Stimulated activated CD8-positive, alpha-beta memory T cell treated with anti-CD3 and anti-CD28 coated beads, Interleukin-15, amount 100 ng/mL, for 4 hours (primary cell): ENCODE results near the gene ATP6V0B.

Source experiments
- DNase-seq, 2 donors: peaks; one replicate each; pipeline ENCODE4 v3.0.0-alpha.2; 2020; ENCODE audit warnings: low read depth in 2 of 2

ATP6V0B gene

DNA sequence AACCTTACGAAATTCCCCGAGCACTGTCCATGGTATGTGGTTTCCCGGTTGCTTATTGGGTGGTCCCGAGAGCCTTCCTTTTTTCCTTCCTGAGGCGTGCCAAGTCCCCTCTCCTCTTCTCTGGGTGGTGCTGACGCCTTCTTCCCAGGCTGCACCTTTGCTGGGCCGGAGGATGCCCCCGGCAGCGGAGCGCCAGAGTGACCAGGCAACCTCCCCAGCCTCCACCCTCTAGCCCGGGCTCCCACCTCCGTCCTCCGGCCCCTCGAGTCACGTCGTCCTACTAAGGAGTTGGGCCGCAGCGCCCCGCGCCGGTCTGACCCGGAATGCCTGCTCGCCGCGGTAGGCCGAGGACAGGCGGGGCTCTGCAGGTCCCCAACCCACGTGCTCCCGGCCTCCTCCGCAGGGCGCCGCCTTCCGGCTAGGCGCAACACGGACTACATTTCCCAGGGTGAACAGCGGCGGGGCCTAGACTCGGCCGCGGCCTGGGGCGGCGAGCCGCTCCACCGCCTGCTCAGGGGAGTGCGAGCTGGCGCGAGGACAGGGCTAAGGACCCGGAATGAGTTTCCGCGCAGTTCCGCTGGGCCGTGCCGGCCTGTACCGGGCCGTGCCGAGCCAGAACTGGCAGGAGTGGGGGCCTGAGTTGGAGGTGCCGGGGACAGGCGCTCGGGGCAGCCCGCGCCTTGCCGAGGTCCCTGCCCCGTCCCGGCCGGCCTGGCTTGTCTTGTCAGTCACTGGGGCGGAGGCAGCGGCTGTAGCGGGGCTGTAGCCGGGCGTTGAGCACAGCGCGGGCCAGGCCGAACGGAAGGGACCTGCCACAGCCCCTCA lies 28.3 kb upstream of the ATP6V0B start, which contains the start of gene IPO13:
IPO13 (plus strand) TSS at position 715 of the 825 bp plus-strand sequence. CDS start 651 bp downstream, outside the sequence.
- peak; percentile 90 to 93 for DNase-seq

DNA sequence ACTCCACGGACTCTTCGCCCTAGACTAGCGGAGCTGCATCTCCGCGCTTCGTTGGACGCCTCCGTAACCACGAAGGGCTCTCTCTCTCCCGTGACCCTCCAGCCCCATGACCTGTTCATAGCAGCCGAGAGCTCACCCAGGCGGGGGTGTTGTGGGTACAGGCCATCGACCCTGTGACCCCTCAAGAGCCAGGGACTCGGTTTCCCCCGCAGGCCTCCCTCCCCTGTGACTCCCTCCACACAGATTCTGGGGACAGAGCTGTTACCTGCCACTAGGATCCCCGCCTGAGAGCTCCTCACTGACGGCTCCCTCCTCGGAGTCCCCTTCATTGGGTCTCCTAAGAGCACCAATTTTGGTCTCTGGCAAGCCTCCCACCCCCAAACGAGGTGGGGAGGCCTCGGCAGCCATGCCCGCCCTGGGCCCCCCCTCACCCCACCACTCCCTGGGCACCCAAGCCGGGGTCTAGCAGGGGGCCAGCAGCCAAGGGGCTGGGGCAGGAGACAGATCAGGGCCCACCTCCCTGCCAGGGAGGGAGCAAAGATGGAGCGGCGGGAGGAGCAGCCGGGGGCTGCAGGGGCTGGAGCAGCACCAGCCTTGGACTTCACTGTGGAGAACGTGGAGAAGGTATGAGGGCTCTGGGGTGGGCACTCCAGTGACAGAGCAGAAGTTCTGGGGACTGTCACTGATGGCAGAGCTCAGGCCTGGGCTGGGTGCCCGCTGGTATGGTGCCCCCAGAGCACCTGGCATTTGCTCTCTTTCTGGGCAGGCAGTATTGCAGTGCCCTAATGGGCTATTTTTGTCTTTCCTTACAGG lies 27.5 kb upstream of the ATP6V0B start:
- no peak for DNase-seq

DNA sequence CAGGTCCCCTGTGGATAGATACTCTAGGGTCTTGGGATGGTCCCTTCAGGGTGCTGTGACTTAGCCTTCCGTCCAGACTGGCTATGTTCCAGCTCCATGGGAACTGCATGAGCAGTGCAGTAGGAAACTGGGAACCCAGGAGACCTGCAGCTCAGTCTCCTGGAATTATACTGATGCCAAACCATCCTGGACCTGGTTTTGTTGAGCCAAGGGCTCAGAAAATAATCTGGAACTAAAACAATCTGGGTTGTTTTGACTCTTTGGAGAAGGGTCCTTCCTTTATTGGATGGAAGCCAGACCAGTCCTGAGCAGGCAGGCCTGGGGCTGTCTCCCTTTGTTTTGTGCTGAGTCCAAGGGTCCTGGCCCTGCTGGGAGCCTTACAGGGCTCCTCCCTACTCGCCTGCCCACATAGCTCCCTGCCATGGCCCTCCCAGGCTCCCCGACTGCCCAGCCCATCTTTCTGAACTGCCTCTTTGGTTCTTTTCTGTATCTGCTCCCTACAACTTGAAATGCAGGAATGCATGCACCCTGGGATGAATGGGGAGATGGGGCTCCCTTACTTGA lies 26.8 kb upstream of the ATP6V0B start:
- no peak for DNase-seq

DNA sequence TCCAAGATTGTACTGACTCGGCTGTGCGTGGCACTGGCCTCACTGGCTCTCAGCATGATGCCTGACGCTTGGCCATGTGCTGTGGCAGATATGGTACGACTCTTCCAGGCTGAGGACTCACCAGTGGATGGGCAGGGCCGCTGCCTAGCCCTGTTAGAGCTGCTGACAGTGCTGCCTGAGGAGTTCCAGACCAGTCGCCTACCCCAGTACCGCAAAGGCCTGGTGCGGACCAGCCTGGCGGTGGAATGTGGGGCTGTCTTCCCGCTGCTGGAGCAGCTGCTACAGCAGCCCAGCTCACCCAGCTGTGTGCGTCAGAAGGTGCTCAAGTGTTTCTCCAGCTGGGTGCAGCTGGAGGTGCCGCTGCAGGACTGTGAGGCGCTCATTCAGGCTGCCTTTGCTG lies 25.1 kb upstream of the ATP6V0B start:
- DNase-seq = no peak

DNA sequence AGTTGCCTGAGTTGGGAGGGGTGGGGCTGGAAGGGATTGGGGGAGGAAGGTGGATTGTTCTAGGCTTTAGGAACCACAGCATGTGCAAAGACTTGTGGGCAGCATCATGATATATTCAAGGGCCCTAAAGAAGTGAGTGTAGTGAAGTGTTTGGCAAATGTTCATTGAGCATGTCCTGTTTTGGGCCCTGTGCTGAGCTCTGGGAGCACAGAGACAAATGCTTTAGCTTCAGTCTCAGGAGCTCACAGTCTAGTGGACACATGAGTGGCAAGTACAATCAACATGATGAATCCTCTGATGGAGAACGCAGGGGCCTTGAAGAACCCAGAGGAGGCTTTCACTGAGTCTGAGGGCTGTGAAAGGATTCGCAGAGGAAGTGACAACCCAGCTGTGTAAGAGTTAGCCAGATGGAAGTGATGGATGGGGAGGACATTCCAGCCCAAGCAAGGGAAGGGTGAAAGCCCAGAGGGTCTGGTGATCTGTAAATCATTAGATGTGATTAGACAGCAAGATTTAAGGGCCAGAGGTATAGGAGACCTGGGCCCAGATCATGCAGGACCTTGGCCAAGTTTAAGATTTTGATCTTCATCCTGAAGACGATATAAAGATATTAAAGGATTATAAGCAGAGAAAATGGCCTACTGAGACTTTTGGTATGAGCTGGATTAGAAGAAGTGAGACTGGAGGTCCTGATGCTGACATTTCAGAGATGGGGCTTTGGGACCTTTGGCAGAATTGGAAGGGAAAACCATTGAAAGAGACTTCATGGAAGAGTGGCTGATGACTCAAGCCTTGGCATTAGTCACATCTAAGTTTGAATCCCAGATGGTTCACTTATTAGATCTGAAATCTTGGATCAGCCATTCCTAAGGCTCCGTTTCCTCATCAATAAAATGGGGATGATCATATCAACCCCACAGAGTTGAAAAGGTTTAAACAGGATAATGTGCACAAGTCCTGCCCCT lies 23.5 kb upstream of the ATP6V0B start:
- DNase-seq = no peak

DNA sequence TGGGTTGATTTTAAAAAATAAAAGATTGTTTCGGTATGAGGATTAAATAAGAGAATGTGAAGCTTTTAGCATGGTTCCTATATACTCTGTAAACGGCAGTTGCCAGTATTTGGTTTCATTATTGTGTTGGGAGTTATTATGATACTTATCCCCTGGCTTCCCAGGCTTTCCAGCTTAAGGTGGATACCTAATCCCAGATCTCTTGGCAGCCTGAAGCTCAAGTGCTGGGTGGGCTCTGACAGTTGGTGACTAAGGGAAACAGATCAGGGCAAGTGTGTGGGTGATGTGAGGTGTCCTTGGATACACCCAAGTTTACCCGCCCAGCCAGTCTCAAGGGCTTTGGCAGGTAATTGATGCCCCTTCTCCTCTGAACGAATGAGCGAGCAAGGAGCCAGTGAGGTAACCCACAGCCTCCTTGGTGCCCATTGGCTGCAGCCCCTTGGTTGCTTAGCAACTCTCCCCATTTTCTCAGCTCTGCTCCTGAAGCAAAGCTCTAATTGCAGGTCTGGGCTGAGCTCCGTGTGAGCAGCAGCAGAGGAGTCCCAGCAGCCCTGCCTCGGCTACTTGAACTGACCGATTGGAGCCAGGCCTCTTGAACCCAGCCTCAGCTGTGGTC lies 21.9 kb upstream of the ATP6V0B start:
- no peak for DNase-seq

DNA sequence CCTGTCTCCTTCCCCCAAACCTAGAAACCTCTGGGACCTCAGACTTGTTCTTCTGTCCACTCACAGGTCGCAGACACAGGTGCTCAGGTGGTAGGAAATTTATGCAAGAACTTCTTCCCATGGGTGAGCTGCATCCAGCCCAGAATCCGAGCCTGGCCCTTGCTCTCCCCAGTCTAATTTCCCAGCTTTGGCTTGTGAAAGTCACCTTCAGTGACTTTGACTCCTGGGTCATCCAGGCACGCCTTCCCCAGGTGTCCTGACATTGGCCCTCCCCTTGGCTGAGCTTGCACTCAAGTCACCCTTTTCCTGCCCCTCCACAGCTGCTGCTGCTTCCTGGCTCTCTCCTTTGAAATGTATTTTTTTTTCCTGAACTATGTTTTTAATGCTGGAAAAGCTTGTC lies 21.4 kb upstream of the ATP6V0B start:
- no peak for DNase-seq

DNA sequence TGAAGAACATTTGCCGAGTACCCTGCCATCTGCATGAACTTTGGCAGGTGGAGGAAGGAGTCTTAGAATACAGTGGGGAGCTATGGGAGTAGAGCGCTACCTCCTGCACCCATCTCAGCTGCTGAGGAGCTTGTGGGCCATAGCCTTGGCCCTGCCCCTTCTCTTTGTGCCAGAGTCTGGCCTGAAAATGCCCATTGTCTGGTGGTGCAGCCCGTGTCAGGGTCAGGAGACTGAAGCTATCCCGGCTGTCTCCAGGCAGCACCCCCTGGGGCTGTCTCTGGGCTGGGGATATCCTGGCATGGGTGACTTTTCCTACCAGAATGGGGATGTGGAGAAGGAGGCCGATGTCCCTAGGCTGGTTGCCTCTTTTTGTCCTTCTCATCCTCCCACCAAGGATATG lies 20.7 kb upstream of the ATP6V0B start:
- no peak for DNase-seq

DNA sequence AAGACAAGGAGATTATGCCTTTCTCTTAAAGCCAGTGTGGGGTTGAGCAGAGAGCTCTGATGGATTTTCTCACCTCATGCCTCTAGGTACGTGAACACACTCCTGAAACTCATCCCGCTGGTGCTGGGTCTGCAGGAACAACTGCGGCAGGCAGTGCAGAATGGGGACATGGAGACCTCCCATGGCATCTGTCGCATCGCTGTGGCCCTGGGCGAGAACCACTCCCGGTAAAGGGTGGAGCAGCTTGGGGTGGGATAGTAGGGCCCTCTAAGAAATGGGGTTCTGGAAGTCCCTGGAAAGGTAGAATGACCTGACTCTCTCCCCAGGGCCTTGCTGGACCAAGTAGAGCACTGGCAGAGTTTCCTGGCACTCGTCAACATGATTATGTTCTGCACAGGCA lies 18.5 kb upstream of the ATP6V0B start:
- DNase-seq = no peak

DNA sequence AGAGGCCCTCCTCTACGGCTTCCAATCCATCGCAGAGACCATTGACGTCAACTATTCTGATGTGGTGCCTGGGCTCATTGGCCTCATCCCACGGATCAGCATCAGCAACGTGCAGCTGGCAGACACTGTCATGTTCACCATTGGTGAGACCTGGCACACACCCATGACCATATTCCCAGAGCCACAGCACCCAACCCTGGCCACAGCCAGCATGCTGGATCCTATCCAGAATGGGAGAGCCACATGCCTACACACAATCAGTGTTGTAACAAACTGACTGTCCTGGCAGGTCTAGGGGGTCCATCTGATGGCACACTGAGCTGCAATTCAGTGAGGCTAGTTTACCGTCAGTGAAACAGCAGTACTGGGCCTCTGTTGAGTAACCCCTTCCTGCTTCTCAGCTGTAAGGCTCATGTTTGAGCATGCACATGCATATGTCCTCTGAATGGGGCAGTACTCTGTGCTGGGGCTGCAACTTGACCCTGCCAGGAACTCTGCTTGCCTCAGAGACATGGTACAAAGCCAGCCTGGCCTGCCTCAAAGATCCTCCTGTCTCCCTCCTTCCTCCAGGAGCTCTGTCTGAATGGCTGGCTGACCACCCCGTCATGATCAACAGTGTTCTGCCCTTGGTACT lies 17.2 kb upstream of the ATP6V0B start:
- no peak for DNase-seq

DNA sequence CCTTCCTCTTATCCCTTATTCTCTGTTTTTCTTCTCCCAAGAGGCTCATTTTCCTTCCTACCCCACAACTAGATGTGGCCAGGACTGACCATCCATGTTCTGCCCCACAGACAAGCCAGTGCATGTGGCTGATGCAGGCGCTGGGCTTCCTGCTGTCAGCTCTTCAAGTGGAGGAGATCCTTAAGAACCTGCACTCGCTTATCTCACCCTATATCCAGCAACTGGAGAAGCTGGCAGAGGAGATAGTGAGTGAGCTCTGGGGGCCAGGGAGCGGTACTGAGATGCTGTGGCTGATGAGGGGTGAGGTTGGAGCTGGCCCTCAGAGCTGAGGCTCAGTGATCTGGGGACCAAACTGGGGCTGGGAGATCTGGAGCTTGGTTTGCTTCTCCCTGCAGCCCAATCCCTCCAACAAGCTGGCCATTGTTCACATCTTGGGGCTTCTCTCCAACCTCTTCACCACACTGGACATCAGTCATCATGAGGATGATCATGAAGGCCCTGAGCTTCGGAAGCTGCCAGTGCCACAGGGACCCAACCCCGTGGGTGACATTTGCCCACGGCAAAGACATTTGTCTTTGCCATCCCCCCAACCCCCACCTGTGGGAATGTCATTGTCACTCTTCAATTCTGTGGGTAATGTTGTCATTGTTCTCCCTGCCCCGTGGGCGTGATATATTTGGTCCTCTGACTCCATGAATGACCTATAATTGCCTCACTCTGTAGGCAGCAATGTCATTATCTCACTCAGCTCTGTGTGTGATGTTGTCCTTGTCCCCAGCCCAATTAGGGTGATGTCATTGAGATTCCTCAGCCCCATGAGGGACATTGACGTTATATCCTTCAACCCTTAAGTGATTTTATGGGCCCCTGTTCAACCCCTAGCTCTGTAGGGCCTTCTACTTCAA lies 16.2 kb upstream of the ATP6V0B start:
- no peak for DNase-seq

DNA sequence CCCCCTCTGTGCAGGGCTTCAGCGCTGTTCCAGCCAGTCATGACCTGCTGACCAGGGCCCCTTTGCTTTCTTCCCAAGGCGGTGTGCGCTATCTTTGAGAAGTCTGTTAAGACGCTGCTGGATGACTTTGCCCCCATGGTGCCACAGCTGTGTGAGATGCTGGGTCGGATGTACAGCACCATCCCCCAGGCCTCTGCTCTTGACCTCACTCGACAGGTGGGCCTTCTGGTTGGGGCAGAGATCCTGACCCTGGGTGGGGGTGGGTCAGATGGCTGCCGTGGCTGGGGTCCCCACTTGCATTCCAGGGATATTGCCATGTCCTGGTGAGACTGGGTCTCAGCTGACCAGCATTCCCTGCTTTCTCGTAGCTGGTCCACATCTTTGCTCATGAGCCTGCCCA lies 14.0 kb upstream of the ATP6V0B start:
- DNase-seq = no peak

DNA sequence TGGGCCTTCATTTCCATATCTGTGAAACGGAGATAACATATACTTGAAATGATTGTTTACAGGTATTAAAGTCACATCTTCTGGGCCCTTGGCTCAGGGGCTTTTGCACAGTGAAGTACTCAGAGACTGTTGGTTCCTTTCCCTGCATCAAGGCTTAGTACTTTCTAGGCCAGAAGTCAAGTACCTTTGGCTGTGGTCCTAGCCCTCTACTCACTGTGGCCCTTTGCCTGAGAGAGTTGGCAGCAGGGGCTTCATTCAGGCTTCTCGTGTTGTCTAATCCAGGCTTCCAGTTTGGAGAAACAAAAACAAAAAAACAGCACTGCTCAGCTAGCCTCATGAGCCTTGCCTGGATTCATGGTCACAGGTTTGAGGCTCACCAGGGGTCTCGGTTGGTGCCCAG lies 13.1 kb upstream of the ATP6V0B start:
- no peak for DNase-seq

DNA sequence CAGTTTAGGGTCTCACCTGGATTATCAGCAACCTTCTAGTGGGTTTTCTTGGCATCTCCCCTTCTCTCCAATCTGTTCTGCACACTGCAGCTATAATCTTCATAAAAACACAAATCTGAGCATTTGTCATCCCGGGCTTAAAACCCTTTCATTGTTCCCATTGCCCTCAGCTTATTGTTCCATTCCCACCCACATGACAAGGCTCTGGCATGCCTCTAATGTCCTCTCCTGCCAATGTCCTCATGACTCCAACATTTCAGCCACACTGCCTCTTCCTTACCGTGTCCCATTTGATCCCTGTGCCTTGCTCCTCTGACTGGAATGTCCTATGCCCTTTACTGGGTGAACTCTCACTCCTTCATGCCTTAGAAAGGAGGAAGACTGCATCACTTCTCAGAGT lies 12.4 kb upstream of the ATP6V0B start:
- no peak for DNase-seq

DNA sequence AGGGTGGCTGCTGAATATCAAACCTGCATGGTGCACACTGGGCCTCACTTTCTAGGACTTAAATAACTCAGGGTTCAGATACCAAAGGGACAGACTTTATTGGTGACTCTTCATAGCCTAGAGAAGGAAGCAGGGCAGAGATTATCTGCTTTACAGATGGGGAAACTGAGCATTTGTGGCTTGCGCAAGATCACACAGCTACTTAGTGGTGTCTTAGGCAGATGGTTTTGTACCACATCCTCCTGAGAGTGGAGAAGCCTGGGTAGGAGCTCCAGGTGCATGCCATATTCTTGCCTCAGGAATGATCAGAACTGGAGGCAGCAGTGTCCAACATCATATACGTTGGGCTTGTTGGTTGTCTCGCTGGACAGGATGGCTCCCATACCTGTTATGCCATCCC lies 11.8 kb upstream of the ATP6V0B start:
- DNase-seq = no peak

DNA sequence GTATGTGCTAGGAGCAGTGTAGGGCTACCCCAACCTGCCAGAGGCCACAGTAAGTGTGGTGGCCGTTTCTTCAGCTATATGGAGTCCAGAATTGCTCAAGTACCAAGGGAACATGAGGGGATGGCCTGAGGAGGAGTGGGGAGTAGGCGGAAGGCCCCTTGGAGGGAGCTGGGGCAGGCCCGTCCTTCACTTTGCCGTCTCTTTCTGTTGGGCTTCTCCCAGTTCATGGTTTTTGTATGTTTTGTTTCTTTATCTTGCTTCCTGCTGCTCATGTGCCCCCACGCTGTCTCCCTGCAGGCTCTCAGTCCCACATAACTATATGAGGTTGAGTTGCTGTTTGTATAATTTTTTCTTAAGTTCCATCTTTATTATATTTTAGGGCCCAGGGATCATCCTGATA lies 10.9 kb upstream of the ATP6V0B start:
- no peak for DNase-seq

DNA sequence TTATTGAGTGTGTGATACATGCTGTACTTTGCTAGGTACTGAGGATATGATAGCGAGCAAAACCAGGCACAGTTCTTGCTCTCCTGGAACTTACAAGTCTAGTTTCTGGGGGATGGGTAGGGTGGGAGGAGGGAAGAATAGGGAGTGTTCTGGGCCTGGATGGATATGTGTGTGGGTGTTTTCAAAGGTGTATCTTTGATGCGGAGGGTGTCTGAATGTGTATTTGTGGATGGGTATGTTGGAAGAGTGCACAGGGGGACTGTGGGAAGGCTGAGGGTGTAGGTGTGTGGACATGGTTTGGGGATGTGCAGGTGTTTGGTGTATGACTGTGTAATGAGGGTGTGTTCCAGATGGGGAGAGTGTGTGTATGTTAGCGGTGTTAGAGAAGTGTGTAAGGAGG lies 9.4 kb upstream of the ATP6V0B start:
- no peak for DNase-seq

DNA sequence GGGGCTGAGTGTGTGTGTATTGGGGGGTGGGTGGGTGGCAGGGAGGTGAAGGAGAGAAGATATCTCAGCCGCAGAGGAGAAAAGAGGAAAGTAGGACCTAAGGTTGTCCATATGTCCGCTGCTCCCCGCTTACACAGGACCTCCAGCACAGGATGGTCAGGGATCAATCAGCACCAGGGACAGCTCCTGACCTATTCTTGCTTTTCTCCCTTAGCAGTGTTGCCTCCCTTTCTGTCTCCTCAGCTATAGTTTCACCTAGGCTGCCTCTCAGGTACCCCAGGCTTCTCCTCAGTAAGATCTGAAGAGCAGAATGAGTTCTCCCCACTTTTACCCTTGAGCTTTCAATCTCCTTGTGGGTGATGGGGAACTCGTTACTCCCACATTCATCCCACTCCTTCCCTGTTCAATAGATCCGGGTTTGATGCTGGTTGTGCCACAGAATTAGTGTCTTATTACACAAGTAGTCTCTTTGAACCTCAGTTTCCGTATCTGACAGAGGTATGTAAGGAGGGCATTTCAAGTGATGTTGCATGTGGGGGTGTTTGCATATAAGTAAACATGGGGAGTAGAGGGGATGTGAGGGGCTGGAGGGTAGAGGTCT lies 6.3 kb upstream of the ATP6V0B start:
- no peak for DNase-seq

DNA sequence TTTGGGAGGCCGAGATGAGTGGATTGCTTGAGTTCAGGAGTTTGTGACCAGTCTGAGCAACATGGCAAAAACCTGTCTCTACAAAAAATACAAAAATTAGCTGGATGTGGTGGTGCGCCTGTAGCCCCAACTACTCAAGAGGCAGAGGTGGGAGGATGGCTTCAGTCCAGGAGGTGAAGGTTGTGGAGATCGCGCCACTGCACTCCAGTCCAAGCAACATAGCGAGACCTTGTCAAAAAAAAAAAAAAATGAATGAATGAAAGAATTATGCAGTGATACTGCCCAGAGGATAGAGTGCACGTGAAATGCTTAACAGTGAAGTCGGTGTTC lies 5.4 kb upstream of the ATP6V0B start:
- no peak for DNase-seq
